GM12878 (cell line): ENCODE measurements around the gene SLC9A8. TPM values are rescaled to one million over a fixed set of nuclear protein-coding genes. Genes with fewer than 3 reads are reported as not detected.
A peak's percentile ranks its signal among the peaks of the same experiment; 100 is the strongest.

Experiments used
- ATF2 ChIP-seq: IDR thresholded peaks from 2 replicates; pipeline ENCODE4 v1.6.1; 2012; ENCODE audit warnings: low read length, inconsistent platforms
- BCLAF1 ChIP-seq: fragments of 450-650 bp; IDR thresholded peaks from 2 replicates; pipeline ENCODE4 v1.6.1; 2017; ENCODE audit warnings: antibody characterized with exemption, mild to moderate bottlenecking, moderate library complexity
- EGR1 ChIP-seq, 2 experiments: IDR thresholded peaks; 1 replicate in 1 of 2; 2 replicates in 1 of 2; pipeline ENCODE4 v1.6.1; 2011 to 2012; ENCODE audit warnings: low read depth in 2 of 2, low read length in 2 of 2, borderline replicate concordance in 1 of 2, mild to moderate bottlenecking in 1 of 2, moderate library complexity in 1 of 2
- FOS ChIP-seq: IDR thresholded peaks from 3 replicates; pipeline ENCODE4 v1.6.1; 2011; ENCODE audit warnings: borderline replicate concordance; ENCODE audit not compliant: insufficient read length; ENCODE audit errors: extremely low read depth
- HDAC2 ChIP-seq: fragments of 200-600 bp; sonication (generic); IDR thresholded peaks from 2 replicates; pipeline ENCODE4 v1.6.1; 2017
- MAX ChIP-seq: IDR thresholded peaks from 2 replicates; pipeline ENCODE4 v1.6.1; 2012; ENCODE audit warnings: low read depth, low read length, improper control_type of control experiment
- MXI1 ChIP-seq: fragments of 150-350 bp; IDR thresholded peaks from 2 replicates; pipeline ENCODE4 v1.6.1; 2011; ENCODE audit warnings: low read depth, mild to moderate bottlenecking, inconsistent platforms, low read length, improper control_type of control experiment
- NKRF ChIP-seq: fragments of 450-650 bp; conservative IDR thresholded peaks from 2 replicates; pipeline ENCODE4 v1.6.1; 2017; ENCODE audit warnings: mild to moderate bottlenecking, moderate library complexity
- POLR2AphosphoS5 ChIP-seq: IDR thresholded peaks from 2 replicates; pipeline ENCODE4 v1.6.1; 2011; ENCODE audit warnings: mild to moderate bottlenecking, low read length, inconsistent platforms
- RB1 ChIP-seq: fragments of 450-650 bp; formaldehyde crosslinking; IDR thresholded peaks from 2 replicates; pipeline ENCODE4 v1.6.1; 2017; ENCODE audit warnings: mild to moderate bottlenecking, borderline replicate concordance
- RBBP5 ChIP-seq: fragments of 200-600 bp; sonication (generic); conservative IDR thresholded peaks from 2 replicates; pipeline ENCODE4 v1.6.1; 2016
- RCOR1 ChIP-seq: conservative IDR thresholded peaks from 2 replicates; pipeline ENCODE4 v1.6.1; 2012; ENCODE audit warnings: low read depth, low read length, improper control_type of control experiment
- SIN3A ChIP-seq: IDR thresholded peaks from 2 replicates; pipeline ENCODE4 v1.6.1; 2012; ENCODE audit warnings: low read depth, low read length, improper control_type of control experiment
- SIX5 ChIP-seq: IDR thresholded peaks from 2 replicates; pipeline ENCODE4 v1.6.1; 2011; ENCODE audit warnings: mild to moderate bottlenecking, low read depth, low read length, moderate library complexity; ENCODE audit not compliant: severe bottlenecking
- SPI1 ChIP-seq: IDR thresholded peaks from 2 replicates; pipeline ENCODE4 v1.6.1; 2011; ENCODE audit warnings: low read depth, mild to moderate bottlenecking, low read length, moderate library complexity, borderline replicate concordance; ENCODE audit not compliant: insufficient read depth
- ZNF622 ChIP-seq: fragments of 450-650 bp; IDR thresholded peaks from 2 replicates; pipeline ENCODE4 v1.6.1; 2017; ENCODE audit warnings: mild to moderate bottlenecking, inconsistent platforms
- ZZZ3 ChIP-seq: IDR thresholded peaks from 2 replicates; pipeline ENCODE4 v1.6.1; 2011; ENCODE audit warnings: low read depth; ENCODE audit not compliant: control insufficient read depth, insufficient read length
- polyA plus RNA-seq, 11 experiments: library from polyadenylated mRNA; depleted of rRNA in 4 of 11; unstranded in 6 of 11; stranded (reverse) in 5 of 11; fragments of >200 nt; fragmentation: Nextera tagmentation in 4 of 11; fragmentation: Illumina TruSeq in 1 of 11; extraction: Ambion mirVana in 4 of 11; extraction: Trizol in 1 of 11; gene quantifications; 1 replicate in 1 of 11; 2 replicates in 10 of 11; pipeline versions ENCODE4 v1.2.1 to v1.2.3, GENCODE V29; 2011 to 2016; ENCODE audit warnings: inconsistent platforms in 2 of 11, missing spikeins in 2 of 11, low read depth in 1 of 11
- total RNA-seq, 4 experiments: library from RNA; depleted of rRNA in 3 of 4; stranded (reverse); fragments of >200 nt in 3 of 4; fragmentation: Illumina TruSeq in 1 of 4; extraction: Trizol in 1 of 4; gene quantifications; 2 replicates each; pipeline versions ENCODE4 v1.2.1 to v1.2.3, GENCODE V29; 2013 to 2021
- TF ChIP-seq, protein P1 (sequence below): IDR thresholded peaks from 2 replicates; pipeline ENCODE4 v1.6.1; 2012; ENCODE audit warnings: low read depth, low read length, improper control_type of control experiment
- TF ChIP-seq, protein P2 (sequence below): IDR thresholded peaks from 2 replicates; pipeline ENCODE4 v1.6.1; 2012; ENCODE audit warnings: low read depth, low read length, improper control_type of control experiment

Gene SLC9A8
- total and polyA plus RNA-seq, 10 of the 15 experiments (the other 5 are each of a cell fraction or from before 2014, with no cell fraction given): 0.40 to 15.5 (median 6.5) TPM

DNA sequence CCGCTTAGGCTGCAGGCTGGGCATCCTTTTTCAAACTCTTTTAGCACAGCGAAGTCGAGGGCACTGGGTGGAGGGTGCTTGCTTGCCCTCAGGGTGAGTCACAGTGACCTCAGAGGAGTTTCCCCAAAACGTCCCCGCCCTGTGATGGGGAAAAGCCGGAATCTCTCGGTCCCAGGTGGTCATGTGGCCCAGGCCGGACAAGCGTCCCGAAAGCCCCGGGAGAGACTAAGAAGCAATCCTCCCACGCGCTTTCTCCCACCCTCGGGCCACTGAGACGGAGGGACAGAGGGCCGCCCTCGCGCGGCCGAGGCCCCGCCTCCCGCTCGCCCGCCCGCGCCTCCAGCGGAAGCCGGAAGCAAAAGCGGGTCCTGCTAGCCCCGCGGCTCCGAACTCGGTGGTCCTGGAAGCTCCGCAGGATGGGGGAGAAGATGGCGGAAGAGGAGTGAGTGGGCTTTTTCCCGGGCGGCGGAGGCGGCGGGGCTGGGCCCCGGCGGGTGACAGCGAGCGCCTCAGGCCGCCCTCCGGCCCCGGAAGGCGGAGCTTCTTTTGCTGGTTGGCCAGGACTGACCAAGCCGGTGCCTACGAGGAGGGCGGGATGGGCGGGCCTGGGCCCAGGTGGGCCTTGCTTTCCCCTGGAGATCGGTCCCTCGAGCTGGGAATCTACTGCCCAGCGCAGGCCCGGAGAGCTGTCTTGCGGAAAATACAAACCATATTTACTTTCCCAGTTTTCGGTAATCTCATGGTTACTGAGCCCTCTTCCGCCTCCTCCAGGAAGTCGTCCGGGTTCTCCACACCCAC, at the start of gene SLC9A8 (continued):
- TF ChIP-seq EGR1 (IDR thresholded peaks at IDR 0.05; ENCODE audit: borderline replicate concordance in 1 of 2, low read depth in 2 of 2, low read length in 2 of 2) (peak in 1 of 2 experiments; percentile 94; a peak in 2 of 3 replicates), ZNF622 (no peak), NKRF (peak; percentile 32; the same call in 1 of the 2 replicates), HDAC2 (no peak), FOS (no peak), MAX (no peak), MXI1 (peak; percentile 55; the same call in 1 of the 2 replicates), RB1 (peak; percentile 33; the same call in 1 of the 2 replicates), POLR2AphosphoS5 (peak; percentile 72; the same call in 1 of the 2 replicates), RCOR1 (no peak), SIN3A (no peak), SIX5 (peak; percentile 22), SPI1 (no peak), BCLAF1 (no peak), ZZZ3 (no peak), ATF2 (0 out of 2 replicates have a peak, but pooled peaks have one; percentile 40), RBBP5 (no peak)
- TF ChIP-seq, protein P1, sequence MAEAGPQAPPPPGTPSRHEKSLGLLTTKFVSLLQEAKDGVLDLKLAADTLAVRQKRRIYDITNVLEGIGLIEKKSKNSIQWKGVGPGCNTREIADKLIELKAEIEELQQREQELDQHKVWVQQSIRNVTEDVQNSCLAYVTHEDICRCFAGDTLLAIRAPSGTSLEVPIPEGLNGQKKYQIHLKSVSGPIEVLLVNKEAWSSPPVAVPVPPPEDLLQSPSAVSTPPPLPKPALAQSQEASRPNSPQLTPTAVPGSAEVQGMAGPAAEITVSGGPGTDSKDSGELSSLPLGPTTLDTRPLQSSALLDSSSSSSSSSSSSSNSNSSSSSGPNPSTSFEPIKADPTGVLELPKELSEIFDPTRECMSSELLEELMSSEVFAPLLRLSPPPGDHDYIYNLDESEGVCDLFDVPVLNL: no peak
- TF ChIP-seq, protein P2, sequence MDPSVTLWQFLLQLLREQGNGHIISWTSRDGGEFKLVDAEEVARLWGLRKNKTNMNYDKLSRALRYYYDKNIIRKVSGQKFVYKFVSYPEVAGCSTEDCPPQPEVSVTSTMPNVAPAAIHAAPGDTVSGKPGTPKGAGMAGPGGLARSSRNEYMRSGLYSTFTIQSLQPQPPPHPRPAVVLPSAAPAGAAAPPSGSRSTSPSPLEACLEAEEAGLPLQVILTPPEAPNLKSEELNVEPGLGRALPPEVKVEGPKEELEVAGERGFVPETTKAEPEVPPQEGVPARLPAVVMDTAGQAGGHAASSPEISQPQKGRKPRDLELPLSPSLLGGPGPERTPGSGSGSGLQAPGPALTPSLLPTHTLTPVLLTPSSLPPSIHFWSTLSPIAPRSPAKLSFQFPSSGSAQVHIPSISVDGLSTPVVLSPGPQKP: peak; percentile 65
